Esophagus squamous epithelium (tissue), 5 donors: ENCODE results near the gene MTA1. TPM values are rescaled to one million over a fixed set of nuclear protein-coding genes. Genes with fewer than 3 reads are reported as not detected.

ENCODE experiments used
- DNase-seq: peaks from one replicate; lab custom pipeline; 2025; lab: John Stamatoyannopoulos, UW
- H3K27ac ChIP-seq, 4 donors: fragments of 200-600 bp; sonication (generic); one replicate each; pipeline ENCODE4 v1.5.1; 2016 to 2019; ENCODE audit warnings: mild to moderate bottlenecking in 1 of 4
- H3K27me3 ChIP-seq, 4 donors: fragments of 200-600 bp; sonication (generic); 1 replicate in 3 of 4; 2 replicates in 1 of 4; pipeline versions ENCODE4 v1.5.1 to v1.6.0; 2017 to 2021; ENCODE audit warnings: antibody characterized with exemption in 1 of 4
- H3K36me3 ChIP-seq, 3 donors: fragments of 200-600 bp; sonication (generic); one replicate each; pipeline ENCODE4 v1.5.1; 2016 to 2019
- H3K4me1 ChIP-seq, 3 donors: fragments of 200-600 bp; sonication (generic); one replicate each; pipeline ENCODE4 v1.5.1; 2017 to 2019
- H3K4me3 ChIP-seq, 4 donors: fragments of 200-600 bp; sonication (generic); 1 replicate in 3 of 4; 2 replicates in 1 of 4; pipeline ENCODE4 v1.5.1; 2016 to 2019; ENCODE audit warnings: mild to moderate bottlenecking in 2 of 4, moderate library complexity in 1 of 4
- H3K9me3 ChIP-seq, 3 donors: fragments of 200-600 bp; sonication (generic); one replicate each; pipeline ENCODE4 v1.5.1; 2016 to 2019
- CTCF ChIP-seq, 6 experiments: fragments of 450-650 bp in 4 of 6; fragments of 200-600 bp in 2 of 6; sonication (generic) in 2 of 6; IDR thresholded peaks; one replicate each; pipeline ENCODE4 v1.5.1; 2016 to 2019; ENCODE audit warnings: antibody characterized with exemption in 6 of 6, mild to moderate bottlenecking in 4 of 6, moderate library complexity in 4 of 6
- POLR2A ChIP-seq, 4 donors: fragments of 450-650 bp; IDR thresholded peaks; one replicate each; pipeline ENCODE4 v1.6.1; 2017; ENCODE audit warnings: antibody characterized with exemption in 4 of 4, mild to moderate bottlenecking in 4 of 4, moderate library complexity in 3 of 4
- WGBS, 2 donors: methylation state at CpG; one replicate each; pipeline ENCODE4 v1.1.5; 2018; 5-methylcytosine and 5-hydroxymethylcytosine counted together
- intact Hi-C: fragments of 100-400 bp; cut with DNase I; formaldehyde crosslinking; loops from one replicate; pipeline ENCODE4 v1.15.0; 2022
- total RNA-seq, 4 donors: library from RNA; depleted of rRNA; stranded (reverse); fragments of >200 nt; gene quantifications; one replicate each; pipeline ENCODE4 v1.1.0, GENCODE V29; 2016
- donor health status: DM: yes; HTN: yes; CAD: no.

MTA1 gene
- total RNA-seq, 4 donors from 2014 or later: 19.9 to 64.7 (median 39.6) TPM

- intact Hi-C loops: loop anchor here (10.0 kb wide), 1 partner anchor 113 kb away; no protein-coding TSS in a partner anchor
- H3K4me3 ChIP-seq: peak overlapping the region; percentile 37 to 86 (median 78)
- no peaks in the 10 kb centered on the region for H3K9me3 ChIP-seq
- peak overlapping the region; percentile 90 to 99 (median 94) for H3K27ac ChIP-seq
- H3K4me1 ChIP-seq: peaks cover 63 to 86% (median 74%) of the 10 kb centered on the region in 3 donors
- peaks cover 0 to 23% (median 0%) of the 10 kb centered on the region in 4 donors for H3K27me3 ChIP-seq
- no peak for DNase-seq
- peak in 1 of 6 experiments; percentile 8 for TF ChIP-seq CTCF (IDR thresholded peaks at IDR 0.05)
- no peak for TF ChIP-seq POLR2A (IDR thresholded peaks at IDR 0.05)
- no peaks in the 10 kb centered on the region for H3K36me3 ChIP-seq
- 40% methylated on average over 1 to 9 of the region's 26 CpGs for WGBS, 2 donors
Measured at GRCh38 chr14:105487986-105488777, 68.6 kb downstream of the MTA1 start.

- Histone ChIP-seq H3K27me3 (peaks cover 0 to 23% (median 0%) of the 10 kb centered on the region in 4 donors), H3K36me3 (no peaks in the 10 kb centered on the region), H3K4me3 (peak overlapping the region in 3 of 4 donors; percentile 73 to 86 (median 83)), H3K27ac (peak overlapping the region; percentile 90 to 99 (median 94)), H3K9me3 (no peaks in the 10 kb centered on the region), H3K4me1 (peaks cover 56 to 78% (median 66%) of the 10 kb centered on the region in 3 donors)
- TF ChIP-seq POLR2A (IDR thresholded peaks at IDR 0.05) (no peak), CTCF (IDR thresholded peaks at IDR 0.05) (no peak)
- 20% methylated on average over 1 of the region's 20 CpGs; no CpG with 5 or more reads in 1 of the 2 donors for WGBS, 2 donors
- DNase-seq: no peak
- intact Hi-C loops: loop anchor here (10.0 kb wide), 1 partner anchor 114 kb away; no protein-coding TSS in a partner anchor
Measured at GRCh38 chr14:105488781-105489541, 69.3 kb downstream of the MTA1 start.

- intact Hi-C loops: loop anchor here (10.0 kb wide), 1 partner anchor 115 kb away; no protein-coding TSS in a partner anchor
- H3K36me3 ChIP-seq: no peaks in the 10 kb centered on the region
- peaks cover 48 to 71% (median 59%) of the 10 kb centered on the region in 3 donors for H3K4me1 ChIP-seq
- peak in 1 of 4 donors; percentile 40 for TF ChIP-seq POLR2A (IDR thresholded peaks at IDR 0.05)
- TF ChIP-seq CTCF (IDR thresholded peaks at IDR 0.05): peak; percentile 61 to 81 (median 81)
- H3K27ac ChIP-seq: peak overlapping the region; percentile 90 to 99 (median 94)
- peaks cover 0 to 23% (median 0%) of the 10 kb centered on the region in 4 donors for H3K27me3 ChIP-seq
- peak; percentile 38 for DNase-seq
- WGBS, 2 donors: 2% methylated on average over 11 to 31 of the region's 44 CpGs
- H3K4me3 ChIP-seq: peak overlapping the region; percentile 62 to 86 (median 78)
- H3K9me3 ChIP-seq: no peaks in the 10 kb centered on the region
Measured at GRCh38 chr14:105489542-105490266, 70.1 kb downstream of the MTA1 start.

- DNase-seq: no peak
- Histone ChIP-seq H3K36me3 (no peaks in the 10 kb centered on the region), H3K27me3 (peaks cover 0 to 23% (median 0%) of the 10 kb centered on the region in 4 donors), H3K4me3 (peak overlapping the region; percentile 62 to 86 (median 78)), H3K9me3 (no peaks in the 10 kb centered on the region), H3K27ac (peak overlapping the region; percentile 90 to 99 (median 94)), H3K4me1 (peaks cover 43 to 66% (median 54%) of the 10 kb centered on the region in 3 donors)
- TF ChIP-seq CTCF (IDR thresholded peaks at IDR 0.05) (no peak), POLR2A (IDR thresholded peaks at IDR 0.05) (no peak)
- WGBS, 2 donors: 0% methylated on average over 6 to 8 of the region's 33 CpGs
- intact Hi-C loops: no loop called here
Measured at GRCh38 chr14:105490267-105490571, 70.6 kb downstream of the MTA1 start.
